Neural crest cell (in vitro differentiated cells): Measurements from ENCODE around the gene SNRPD3. TPM values are rescaled to one million over a fixed set of nuclear protein-coding genes. Genes with fewer than 3 reads are reported as not detected.

Experiments used
- DNase-seq: peaks from one replicate; pipeline ENCODE4 v3.0.0; 2021; ENCODE audit warnings: low read depth, mixed read lengths, low spot score
- H3K27ac Mint-ChIP-seq: one replicate; pipeline ENCODE4 v1.8.0; 2021; ENCODE audit warnings: mild to moderate bottlenecking, mixed read lengths; ENCODE audit not compliant: unreplicated experiment
- H3K27me3 Mint-ChIP-seq: 2 replicates; pipeline ENCODE4 v1.8.0; 2021; ENCODE audit warnings: low read depth, mild to moderate bottlenecking, mixed read lengths
- H3K36me3 Mint-ChIP-seq: 2 replicates; pipeline ENCODE4 v1.8.0; 2021; ENCODE audit warnings: low read depth, mild to moderate bottlenecking, mixed read lengths
- H3K4me1 Mint-ChIP-seq: 2 replicates; pipeline ENCODE4 v1.8.0; 2021; ENCODE audit warnings: mixed read lengths
- H3K4me3 Mint-ChIP-seq: one replicate; pipeline ENCODE4 v1.8.0; 2021; ENCODE audit warnings: mild to moderate bottlenecking, mixed read lengths
- H3K9me3 Mint-ChIP-seq: 2 replicates; pipeline ENCODE4 v1.8.0; 2021; ENCODE audit warnings: mixed read lengths
- total RNA-seq: library from RNA; stranded (reverse); gene quantifications from 2 replicates; pipeline ENCODE4 v1.2.1, GENCODE V29; 2021
- TF ChIP-seq, protein P1 (sequence below): fragments of 200-600 bp; sonication (generic); conservative IDR thresholded peaks from 2 replicates; pipeline ENCODE4 v1.5.0; 2021; ENCODE audit warnings: antibody characterized with exemption, mild to moderate bottlenecking

SNRPD3 gene
- total RNA-seq, 1 donor from 2014 or later, result 151 TPM

DNA sequence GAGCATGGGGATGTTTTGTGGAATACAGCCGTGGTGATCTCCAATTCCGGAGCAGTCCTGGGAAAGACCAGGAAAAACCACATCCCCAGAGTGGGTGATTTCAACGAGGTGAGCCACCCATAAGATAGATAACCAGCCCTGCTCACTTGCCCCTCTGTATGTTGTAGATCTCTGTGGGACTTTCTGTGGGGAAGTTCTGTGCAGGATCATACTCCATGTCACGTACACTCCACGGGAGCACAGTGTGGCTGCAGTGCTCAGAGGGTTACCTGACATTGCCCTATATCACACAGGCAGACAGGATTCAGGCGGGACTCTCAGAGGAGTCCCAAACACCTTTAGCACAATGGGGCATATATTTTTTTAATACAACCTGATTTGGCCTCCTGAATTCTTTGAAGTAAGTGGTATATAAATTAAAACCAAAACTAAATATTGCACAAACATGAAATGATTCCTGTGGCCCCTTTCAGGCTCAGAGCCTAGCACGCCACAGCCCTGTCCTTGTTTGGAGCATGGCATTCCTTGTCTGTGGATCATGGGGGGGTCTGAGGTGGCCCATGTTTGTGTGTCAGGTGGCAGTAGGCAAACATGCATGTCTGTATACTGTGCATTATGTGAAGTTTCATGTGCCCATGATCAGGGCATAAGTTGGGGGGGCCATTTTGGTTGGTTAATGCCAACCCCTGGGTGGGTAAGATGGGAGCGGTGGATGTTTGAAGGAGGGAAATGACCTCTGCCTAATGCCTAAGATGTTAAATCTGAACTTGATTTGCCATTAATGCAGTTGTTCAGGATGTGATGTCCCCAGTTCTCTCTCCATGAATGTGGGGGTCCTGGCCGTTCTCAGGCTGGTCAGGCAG, 42.2 kb upstream of the SNRPD3 start:
- Mint-ChIP-seq H3K27ac (no peak overlapping the region), H3K9me3 (no peaks in the 10 kb centered on the region), H3K36me3 (no peaks in the 10 kb centered on the region), H3K27me3 (peaks cover 5% of the 10 kb centered on the region), H3K4me1 (peaks cover 16% of the 10 kb centered on the region), H3K4me3 (no peak overlapping the region)
- DNase-seq, result no peak
- TF ChIP-seq, protein P1, sequence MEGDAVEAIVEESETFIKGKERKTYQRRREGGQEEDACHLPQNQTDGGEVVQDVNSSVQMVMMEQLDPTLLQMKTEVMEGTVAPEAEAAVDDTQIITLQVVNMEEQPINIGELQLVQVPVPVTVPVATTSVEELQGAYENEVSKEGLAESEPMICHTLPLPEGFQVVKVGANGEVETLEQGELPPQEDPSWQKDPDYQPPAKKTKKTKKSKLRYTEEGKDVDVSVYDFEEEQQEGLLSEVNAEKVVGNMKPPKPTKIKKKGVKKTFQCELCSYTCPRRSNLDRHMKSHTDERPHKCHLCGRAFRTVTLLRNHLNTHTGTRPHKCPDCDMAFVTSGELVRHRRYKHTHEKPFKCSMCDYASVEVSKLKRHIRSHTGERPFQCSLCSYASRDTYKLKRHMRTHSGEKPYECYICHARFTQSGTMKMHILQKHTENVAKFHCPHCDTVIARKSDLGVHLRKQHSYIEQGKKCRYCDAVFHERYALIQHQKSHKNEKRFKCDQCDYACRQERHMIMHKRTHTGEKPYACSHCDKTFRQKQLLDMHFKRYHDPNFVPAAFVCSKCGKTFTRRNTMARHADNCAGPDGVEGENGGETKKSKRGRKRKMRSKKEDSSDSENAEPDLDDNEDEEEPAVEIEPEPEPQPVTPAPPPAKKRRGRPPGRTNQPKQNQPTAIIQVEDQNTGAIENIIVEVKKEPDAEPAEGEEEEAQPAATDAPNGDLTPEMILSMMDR, result no peak

DNA sequence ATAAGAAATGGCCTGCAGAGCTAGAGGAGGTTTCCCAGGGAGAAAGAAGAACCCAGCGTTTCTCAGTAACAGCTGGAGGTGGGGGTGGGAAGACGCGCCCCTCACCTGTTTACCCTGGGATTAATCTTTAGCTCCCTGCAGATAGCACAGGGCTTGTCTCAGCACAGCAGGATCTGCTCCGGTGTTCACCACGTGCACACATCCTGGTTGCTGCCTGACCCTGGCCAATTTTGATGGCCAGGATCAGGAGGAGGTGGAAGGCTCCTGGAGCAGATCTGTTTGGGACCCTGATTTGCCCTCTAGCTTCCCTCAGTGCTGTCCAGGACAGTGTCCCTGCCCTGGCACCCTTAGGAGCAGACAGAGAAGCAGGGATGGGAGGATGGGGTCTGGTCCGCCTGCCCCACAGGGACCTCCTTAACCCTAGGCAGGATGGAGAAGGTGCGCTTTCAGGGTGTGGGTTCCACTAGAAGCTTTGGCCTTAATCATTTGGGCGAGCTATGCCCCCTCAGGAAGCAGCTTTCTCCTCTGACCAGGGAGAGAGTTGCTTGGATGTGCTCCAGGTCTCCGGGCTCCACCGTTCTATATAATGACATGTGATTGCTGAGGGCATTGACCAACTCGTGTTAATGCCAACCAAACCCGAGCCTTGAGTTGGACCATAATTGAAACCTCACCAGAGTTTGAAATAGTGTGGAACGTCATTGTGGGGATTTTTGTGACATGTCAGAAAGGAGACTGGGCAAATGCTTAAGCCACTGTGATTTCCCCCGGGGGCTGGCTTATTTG, 41.4 kb upstream of the SNRPD3 start:
- Mint-ChIP-seq H3K4me1 (peaks cover 16% of the 10 kb centered on the region), H3K27me3 (peaks cover 5% of the 10 kb centered on the region)

DNA sequence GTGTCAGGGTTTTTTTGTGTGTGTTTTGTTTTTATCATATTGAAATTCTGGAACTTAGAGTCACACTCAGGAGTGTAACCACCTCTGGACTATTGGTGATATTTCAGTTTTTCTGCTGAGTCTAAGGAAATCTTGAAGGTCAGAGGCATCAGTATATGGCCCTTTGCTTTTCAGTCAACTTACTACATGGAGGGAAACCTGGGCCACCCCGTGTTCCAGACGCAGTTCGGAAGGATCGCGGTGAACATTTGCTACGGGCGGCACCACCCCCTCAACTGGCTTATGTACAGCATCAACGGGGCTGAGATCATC, 40.8 kb upstream of the SNRPD3 start:
- no peak overlapping the region for H3K4me3 Mint-ChIP-seq
- no peaks in the 10 kb centered on the region for H3K36me3 Mint-ChIP-seq
- no peak for DNase-seq
- H3K27ac Mint-ChIP-seq, result no peak overlapping the region
- H3K4me1 Mint-ChIP-seq, result peaks cover 16% of the 10 kb centered on the region
- TF ChIP-seq, protein P1, result no peak
- H3K27me3 Mint-ChIP-seq, result peaks cover 5% of the 10 kb centered on the region
- H3K9me3 Mint-ChIP-seq, result no peaks in the 10 kb centered on the region

More for the DNA sequence above, 41.4 kb upstream of the SNRPD3 start:
- DNase-seq, result no peak
- H3K36me3 Mint-ChIP-seq, result no peaks in the 10 kb centered on the region
- no peak overlapping the region for H3K27ac Mint-ChIP-seq
- TF ChIP-seq, protein P1, result no peak
- H3K9me3 Mint-ChIP-seq, result no peaks in the 10 kb centered on the region
- H3K4me3 Mint-ChIP-seq, result no peak overlapping the region

DNA sequence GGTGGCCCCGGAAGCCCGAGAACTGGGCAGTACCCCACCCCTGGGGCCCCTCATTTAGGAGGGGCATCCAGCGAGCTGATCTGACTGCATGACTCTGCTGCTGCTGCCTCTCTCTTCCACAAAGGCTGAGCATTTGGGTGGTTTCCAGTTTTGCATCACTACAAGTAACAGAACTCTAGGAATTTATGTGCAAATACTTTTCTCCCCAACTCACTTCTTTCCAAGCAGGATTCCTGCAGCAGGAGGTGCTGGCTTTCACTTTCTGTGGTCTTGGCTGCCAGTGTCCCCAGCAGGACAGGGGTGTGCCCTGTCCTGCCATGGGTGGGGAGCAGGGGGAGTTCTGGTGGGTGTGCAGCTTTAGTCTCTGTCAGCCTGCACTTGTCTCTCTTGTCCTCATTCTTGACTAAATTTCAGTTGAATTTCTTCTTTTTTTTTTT, 39.5 kb upstream of the SNRPD3 start:
- H3K4me3 Mint-ChIP-seq, result no peak overlapping the region
- DNase-seq, result no peak
- no peaks in the 10 kb centered on the region for H3K36me3 Mint-ChIP-seq
- TF ChIP-seq, protein P1, result no peak
- H3K27me3 Mint-ChIP-seq, result peaks cover 5% of the 10 kb centered on the region
- no peaks in the 10 kb centered on the region for H3K9me3 Mint-ChIP-seq
- H3K27ac Mint-ChIP-seq, result no peak overlapping the region
- peaks cover 5% of the 10 kb centered on the region for H3K4me1 Mint-ChIP-seq

DNA sequence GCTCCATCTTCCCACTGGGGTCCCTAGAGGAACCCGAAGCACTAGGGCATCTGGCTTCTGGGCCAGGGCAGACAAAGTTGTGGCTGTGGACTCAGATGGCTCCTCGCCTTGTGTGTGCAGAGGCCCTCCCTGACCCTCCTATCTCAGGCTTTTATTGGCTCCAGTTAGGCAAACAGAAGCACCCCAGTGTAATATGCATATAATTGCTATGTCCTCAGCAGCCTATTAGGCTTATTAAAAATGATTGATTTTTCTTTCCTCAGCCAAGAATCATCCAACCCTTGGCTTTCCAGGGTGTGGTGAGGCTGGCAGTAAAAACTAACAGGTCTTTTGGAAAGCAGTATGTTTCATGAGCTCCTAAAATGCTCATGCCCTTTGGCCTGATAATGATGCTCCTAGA, 38.4 kb upstream of the SNRPD3 start:
- Mint-ChIP-seq H3K4me3 (no peak overlapping the region), H3K4me1 (no peaks in the 10 kb centered on the region), H3K27me3 (peaks cover 5% of the 10 kb centered on the region), H3K9me3 (no peaks in the 10 kb centered on the region), H3K27ac (no peak overlapping the region), H3K36me3 (no peaks in the 10 kb centered on the region)
- TF ChIP-seq, protein P1, result no peak
- DNase-seq, result no peak
